Gastroesophageal sphincter (tissue), 3 donors: ENCODE data around the gene COL5A2.

Experiments used
- CTCF ChIP-seq, 4 experiments: fragments of 200-600 bp in 2 of 4; fragments of 450-650 bp in 2 of 4; sonication (generic) in 1 of 4; IDR thresholded peaks; one replicate each; pipeline ENCODE4 v1.5.1; 2017 to 2019; ENCODE audit warnings: antibody characterized with exemption in 4 of 4, mild to moderate bottlenecking in 2 of 4, moderate library complexity in 2 of 4
- EP300 ChIP-seq: sonication (generic); formaldehyde crosslinking; IDR thresholded peaks from one replicate; pipeline ENCODE4 v1.6.1; 2017; ENCODE audit warnings: antibody characterized with exemption, mild to moderate bottlenecking
- POLR2A ChIP-seq, 2 donors: fragments of 450-650 bp; IDR thresholded peaks; one replicate each; pipeline ENCODE4 v1.6.1; 2017; ENCODE audit warnings: antibody characterized with exemption in 2 of 2, mild to moderate bottlenecking in 2 of 2, moderate library complexity in 1 of 2
- POLR2AphosphoS5 ChIP-seq: sonication (generic); formaldehyde crosslinking; IDR thresholded peaks from one replicate; pipeline ENCODE4 v1.6.1; 2017; ENCODE audit warnings: antibody characterized with exemption

- TF ChIP-seq EP300 (no peak), CTCF (IDR thresholded peaks at IDR 0.05) (no peak), POLR2AphosphoS5 (no peak), POLR2A (IDR thresholded peaks at IDR 0.05) (no peak)
Observed at GRCh38 chr2:189083606-189084005, 96.0 kb downstream of the COL5A2 start.
